ENCODE results near the gene CLOCK. TPM values are rescaled to one million over a fixed set of nuclear protein-coding genes. Genes with fewer than 3 reads are reported as not detected.

The CLOCK gene
- total and polyA plus RNA-seq, 11 donors, result 8.3 to 42.1 (median 31.0) TPM

DNA sequence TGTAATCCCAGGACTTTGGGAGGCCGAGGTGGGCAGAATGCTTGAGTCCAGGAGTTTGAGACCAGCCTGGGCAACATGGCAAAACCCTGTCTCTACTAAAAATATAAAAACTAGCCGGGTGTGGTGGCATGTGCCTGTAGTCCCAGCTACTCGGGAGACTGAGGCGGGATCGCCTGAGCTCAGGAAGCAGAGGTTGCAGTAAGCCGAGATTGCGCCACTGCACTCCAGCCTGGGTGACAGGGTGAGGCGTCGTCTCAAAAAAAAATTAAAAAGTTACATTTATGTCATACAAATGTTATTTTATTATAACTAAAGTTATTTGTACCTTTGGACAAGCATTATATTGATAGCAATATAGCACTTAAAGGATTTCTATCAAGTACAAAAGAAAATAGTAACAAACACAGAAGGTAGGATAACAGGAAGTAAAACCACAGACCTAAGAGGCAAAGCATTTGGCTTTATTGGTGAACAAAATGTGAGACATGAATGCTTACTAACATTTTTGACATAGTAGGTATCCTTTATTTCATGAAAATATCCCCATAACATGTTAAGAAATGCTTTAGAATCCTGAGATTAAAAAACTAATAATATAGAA, 99.5 kb downstream of the CLOCK start:
- TF ChIP-seq CTCF (IDR thresholded peaks at IDR 0.05) (no peak), POLR2A (IDR thresholded peaks at IDR 0.05) (no peak)
- DNase-seq (no peak), ATAC-seq (no peak)
- Histone ChIP-seq H3K27me3 (no peaks in the 10 kb centered on the region), H3K9me3 (no peaks in the 10 kb centered on the region), H3K4me1 (peaks cover 0 to 5% (median 0%) of the 10 kb centered on the region in 12 donors), H3K36me3 (peaks cover 0 to 85% (median 74%) of the 10 kb centered on the region in 9 donors), H3K4me3 (no peak overlapping the region), H3K27ac (no peak overlapping the region)
- 90 to 94% (median 93%) methylated on average over 9 of the region's 9 CpGs for WGBS, 4 donors
- intact Hi-C loops (cut with DNase I), result loop anchor here in 2 of 10 donors (10.0 kb wide), 1 partner anchor 98 kb away; the partner anchor contains the start of gene CLOCK (in 2 of the 2)

GRCh38 chr4:55446578-55446922, 100.2 kb downstream of the CLOCK start:
- peaks cover 0 to 85% (median 75%) of the 10 kb centered on the region in 9 donors for H3K36me3 ChIP-seq

GRCh38 chr4:55445921-55446577, 100.7 kb downstream of the CLOCK start:
- Histone ChIP-seq H3K4me1 (peaks cover 0 to 5% (median 0%) of the 10 kb centered on the region in 12 donors), H3K27ac (no peak overlapping the region), H3K36me3 (peaks cover 0 to 86% (median 80%) of the 10 kb centered on the region in 9 donors), H3K27me3 (no peaks in the 10 kb centered on the region), H3K4me3 (no peak overlapping the region), H3K9me3 (no peaks in the 10 kb centered on the region)
- ATAC-seq (no peak), DNase-seq (no peak)
- TF ChIP-seq POLR2A (IDR thresholded peaks at IDR 0.05), result no peak
- TF ChIP-seq CTCF (IDR thresholded peaks at IDR 0.05), result no peak
- intact Hi-C loops (cut with DNase I), result loop anchor here in 2 of 10 donors (10.0 kb wide), 1 partner anchor 99 kb away; the partner anchor contains the start of gene CLOCK (in 2 of the 2)
- WGBS, 4 donors, result 96 to 100% (median 99%) methylated on average over 2 of the region's 2 CpGs

More at GRCh38 chr4:55446578-55446922, 100.2 kb downstream of the CLOCK start:
- intact Hi-C loops (cut with DNase I), result loop anchor here in 2 of 10 donors (10.0 kb wide), 1 partner anchor 98 kb away; the partner anchor contains the start of gene CLOCK (in 2 of the 2)
- H3K4me3 ChIP-seq, result no peak overlapping the region
- no peak for DNase-seq
- TF ChIP-seq POLR2A (IDR thresholded peaks at IDR 0.05) (no peak), CTCF (IDR thresholded peaks at IDR 0.05) (no peak)
- H3K4me1 ChIP-seq, result peaks cover 0 to 5% (median 0%) of the 10 kb centered on the region in 12 donors
- 92 to 100% (median 97%) methylated on average over 1 of the region's 1 CpG for WGBS, 4 donors
- ATAC-seq, result no peak
- no peaks in the 10 kb centered on the region for H3K9me3 ChIP-seq
- no peaks in the 10 kb centered on the region for H3K27me3 ChIP-seq
- no peak overlapping the region for H3K27ac ChIP-seq

GRCh38 chr4:55444827-55445226, 101.9 kb downstream of the CLOCK start:
- TF ChIP-seq POLR2A (IDR thresholded peaks at IDR 0.05) (no peak), CTCF (IDR thresholded peaks at IDR 0.05) (peak in 7 of 12 donors; percentile 9 to 28 (median 11))
- Histone ChIP-seq H3K27ac (no peak overlapping the region), H3K4me3 (no peak overlapping the region), H3K27me3 (no peaks in the 10 kb centered on the region), H3K4me1 (peaks cover 0 to 5% (median 0%) of the 10 kb centered on the region in 12 donors), H3K9me3 (no peaks in the 10 kb centered on the region), H3K36me3 (peaks cover 0 to 85% (median 73%) of the 10 kb centered on the region in 9 donors)
- ATAC-seq (peak in 1 of 4 donors; percentile 42), DNase-seq (no peak)
- WGBS, 4 donors, result 22 to 46% (median 30%) methylated on average over 2 of the region's 2 CpGs; no CpG with 5 or more reads in 1 of the 4 donors
- intact Hi-C loops (cut with DNase I), result loop anchor here in 3 of 10 donors (5.0 to 10.0 kb wide), 2 partner anchors 38 to 100 kb away; partner anchors contain the start of gene CLOCK (in 2 of the 3)
